22Rv1 (cell line): ENCODE results near the gene ATP11A.

Experiments
- CTCF ChIP-seq: fragments of 450-650 bp; IDR thresholded peaks from 2 replicates; pipeline ENCODE4 v1.5.1; 2017; ENCODE audit warnings: mild to moderate bottlenecking
- ZFX ChIP-seq: fragments of 450-650 bp; IDR thresholded peaks from 2 replicates; pipeline ENCODE4 v1.6.1; 2017; ENCODE audit warnings: antibody characterized with exemption, borderline replicate concordance

DNA sequence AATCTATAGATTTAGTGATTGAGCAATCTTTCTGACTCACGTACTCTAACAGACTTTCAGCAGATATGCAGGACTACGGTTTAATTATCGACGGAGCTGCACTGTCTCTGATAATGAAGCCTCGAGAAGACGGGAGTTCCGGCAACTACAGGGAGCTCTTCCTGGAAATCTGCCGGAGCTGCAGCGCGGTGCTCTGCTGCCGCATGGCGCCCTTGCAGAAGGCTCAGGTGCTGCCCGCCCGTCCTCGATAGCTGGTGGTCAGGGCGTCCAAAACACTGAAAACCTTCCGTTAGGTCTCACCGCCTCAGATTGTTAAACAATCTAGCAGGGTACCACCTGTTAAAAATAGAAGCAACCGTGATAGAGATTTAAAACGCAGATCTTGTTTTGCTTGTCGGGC lies 166.0 kb downstream of the ATP11A start:
- TF ChIP-seq CTCF (no peak), ZFX (no peak)
